K562 (cell line): ENCODE data around the gene SLC26A8. TPM values are rescaled to one million over a fixed set of nuclear protein-coding genes. Genes with fewer than 3 reads are reported as not detected.

Experiments used
- BMI1 ChIP-seq: fragments of 150-350 bp; IDR thresholded peaks from 2 replicates; pipeline ENCODE4 v1.6.1; 2014; ENCODE audit warnings: low read length
- CREB3L1 ChIP-seq: fragments of 450-650 bp; IDR thresholded peaks from 2 replicates; pipeline ENCODE4 v1.6.1; 2014; ENCODE audit warnings: low read depth, mild to moderate bottlenecking, moderate library complexity, borderline replicate concordance
- ESRRB ChIP-seq: fragments of 250-450 bp; sonication (Bioruptor Pico); IDR thresholded peaks from 2 replicates; pipeline ENCODE4 v1.5.0; 2020; ENCODE audit warnings: mild to moderate bottlenecking, moderate library complexity, borderline replicate concordance
- FOXK1 ChIP-seq: sonication (generic); formaldehyde crosslinking; IDR thresholded peaks from 2 replicates; pipeline ENCODE4 v1.8.0; 2022; ENCODE audit warnings: missing genetic modification reagents, mild to moderate bottlenecking, borderline replicate concordance
- GABPB2 ChIP-seq: fragments of 250-450 bp; sonication (Bioruptor Pico); conservative IDR thresholded peaks from 2 replicates; pipeline ENCODE4 v1.5.1; 2021; ENCODE audit warnings: mild to moderate bottlenecking
- HMBOX1 ChIP-seq: sonication (generic); IDR thresholded peaks from 2 replicates; pipeline ENCODE4 v1.6.1; 2016
- IFI16 ChIP-seq: fragments of 250-450 bp; sonication (Bioruptor Pico); IDR thresholded peaks from 2 replicates; pipeline ENCODE4 v2.1.2; 2022; ENCODE audit warnings: mild to moderate bottlenecking, inconsistent platforms
- NR1H2 ChIP-seq: sonication (generic); formaldehyde crosslinking; IDR thresholded peaks from 2 replicates; pipeline ENCODE4 v1.4.0; 2020; ENCODE audit warnings: mild to moderate bottlenecking, missing genetic modification reagents
- OTX1 ChIP-seq: fragments of 450-650 bp; formaldehyde crosslinking; IDR thresholded peaks from 2 replicates; pipeline ENCODE4 v1.4.0; 2022; ENCODE audit warnings: mild to moderate bottlenecking
- PHTF2 ChIP-seq: fragments of 250-450 bp; sonication (Bioruptor Pico); IDR thresholded peaks from 2 replicates; pipeline ENCODE4 v1.5.0; 2021; ENCODE audit warnings: mild to moderate bottlenecking
- POLR2AphosphoS5 ChIP-seq: IDR thresholded peaks from 2 replicates; pipeline ENCODE4 v1.6.1; 2011; ENCODE audit warnings: mild to moderate bottlenecking, low read depth, low read length, moderate library complexity; ENCODE audit not compliant: control insufficient read depth, insufficient read depth
- SMAD1 ChIP-seq: fragments of 150-350 bp; IDR thresholded peaks from 2 replicates; pipeline ENCODE4 v1.6.1; 2014; ENCODE audit warnings: low read length, low read depth; ENCODE audit not compliant: partially characterized antibody
- SMARCA4 ChIP-seq: fragments of 450-650 bp; IDR thresholded peaks from 2 replicates; pipeline ENCODE4 v1.6.1; 2016
- SRSF9 ChIP-seq: fragments of 200-400 bp; formaldehyde crosslinking; IDR thresholded peaks from 2 replicates; pipeline ENCODE4 v1.6.1; 2017; ENCODE audit warnings: low read depth, low read length, borderline replicate concordance
- YY1 ChIP-seq, 3 experiments: IDR thresholded peaks; 2 replicates each; pipeline ENCODE4 v1.6.1; 2011; ENCODE audit warnings: low read length in 2 of 3, mild to moderate bottlenecking in 2 of 3, moderate library complexity in 2 of 3, borderline replicate concordance in 1 of 3, control low read depth in 1 of 3, low read depth in 1 of 3; ENCODE audit not compliant: insufficient read depth in 3 of 3, insufficient replicate concordance in 2 of 3, control insufficient read depth in 1 of 3, insufficient read length in 1 of 3; ENCODE audit errors: extremely low read depth in 1 of 3
- ZBTB2 ChIP-seq: fragments of 450-650 bp; IDR thresholded peaks from 2 replicates; pipeline ENCODE4 v1.6.1; 2016; ENCODE audit warnings: antibody characterized with exemption
- ZNF277 ChIP-seq: fragments of 250-450 bp; sonication (Bioruptor Pico); IDR thresholded peaks from 2 replicates; pipeline ENCODE4 v1.8.0; 2022; ENCODE audit warnings: inconsistent platforms, mild to moderate bottlenecking, moderate library complexity, borderline replicate concordance
- ZNF444 ChIP-seq: fragments of 250-450 bp; sonication (Bioruptor Pico); IDR thresholded peaks from 2 replicates; pipeline ENCODE4 v1.4.0; 2020; ENCODE audit warnings: mild to moderate bottlenecking, moderate library complexity
- ZNF445 ChIP-seq: fragments of 250-450 bp; sonication (Bioruptor Pico); IDR thresholded peaks from 2 replicates; pipeline ENCODE4 v1.4.0; 2020; ENCODE audit warnings: low read depth, mild to moderate bottlenecking, moderate library complexity
- ZNF76 ChIP-seq: fragments of 250-450 bp; sonication (Bioruptor Pico); IDR thresholded peaks from 2 replicates; pipeline ENCODE4 v1.4.0; 2020; ENCODE audit warnings: mild to moderate bottlenecking, moderate library complexity, borderline replicate concordance
- ZNF785 ChIP-seq: fragments of 250-450 bp; sonication (Bioruptor Pico); IDR thresholded peaks from 2 replicates; pipeline ENCODE4 v1.4.0; 2020; ENCODE audit warnings: mild to moderate bottlenecking
- polyA plus RNA-seq, 8 experiments: library from polyadenylated mRNA; depleted of rRNA in 4 of 8; stranded (reverse) in 5 of 8; unstranded in 3 of 8; fragments of >200 nt; fragmentation: Nextera tagmentation in 2 of 8; fragmentation: Illumina TruSeq in 1 of 8; extraction: Ambion mirVana in 2 of 8; extraction: Trizol in 1 of 8; gene quantifications; 2 replicates each; pipeline versions ENCODE4 v1.2.1 to v1.2.3, GENCODE V29; 2011 to 2014; ENCODE audit warnings: inconsistent platforms in 1 of 8, missing spikeins in 1 of 8
- total RNA-seq, 7 experiments: library from RNA; depleted of rRNA in 6 of 7; stranded (reverse); fragments of >200 nt in 6 of 7; fragmentation: Illumina TruSeq in 2 of 7; extraction: Trizol in 2 of 7; gene quantifications; 2 replicates each; pipeline versions ENCODE4 v1.2.1 to v1.2.3, GENCODE V29; 2011 to 2021; ENCODE audit warnings: low replicate concordance in 1 of 7

Gene SLC26A8
- total and polyA plus RNA-seq, 9 of the 15 experiments (the other 6 are each of a cell fraction or from before 2014, with no cell fraction given) = not detected

GRCh38 chr6:36028088-36028876 lies 3.8 kb upstream of the SLC26A8 start (continued):
- TF ChIP-seq ZNF785 (no peak), POLR2AphosphoS5 (no peak), SMAD1 (no peak), FOXK1 (CRISPR knock-in tag) (peak; percentile 71; the same call in 1 of the 2 replicates), PHTF2 (no peak), SMARCA4 (no peak), HMBOX1 (no peak), ZNF277 (CRISPR knock-in tag) (no peak), BMI1 (0 out of 2 replicates have a peak, but pooled peaks have one; percentile 14), CREB3L1 (no peak), OTX1 (CRISPR knock-in tag) (no peak), ESRRB (CRISPR knock-in tag) (no peak), NR1H2 (CRISPR knock-in tag) (no peak), SRSF9 (no peak), ZBTB2 (no peak), GABPB2 (CRISPR knock-in tag) (no peak), ZNF445 (CRISPR knock-in tag) (no peak), ZNF76 (CRISPR knock-in tag) (no peak), YY1 (IDR thresholded peaks at IDR 0.05; ENCODE audit: borderline replicate concordance in 1 of 3, control insufficient read depth in 1 of 3, extremely low read depth in 1 of 3, insufficient read depth in 3 of 3, insufficient read length in 1 of 3, insufficient replicate concordance in 2 of 3, low read depth in 1 of 3, low read length in 2 of 3) (no peak), IFI16 (no peak), ZNF444 (CRISPR knock-in tag) (no peak)
